H9 (cell line): ENCODE measurements around the gene HSD11B1. TPM values are rescaled to one million over a fixed set of nuclear protein-coding genes. Genes with fewer than 3 reads are reported as not detected.

Experiments
- DNase-seq: peaks from one replicate; pipeline ENCODE4 v3.0.0-alpha.2; 2017
- H2AFZ ChIP-seq: one replicate; pipeline ENCODE4 v1.6.1; 2013; ENCODE audit warnings: mild to moderate bottlenecking, low read length, control low read depth, moderate library complexity
- H2AK5ac ChIP-seq: 2 replicates; pipeline ENCODE4 v1.6.1; 2013; ENCODE audit warnings: low read length, control low read depth, mixed read lengths; ENCODE audit not compliant: insufficient read length
- H2BK120ac ChIP-seq: one replicate; pipeline ENCODE4 v1.6.1; 2013; ENCODE audit warnings: low read depth, mild to moderate bottlenecking, low read length, control low read depth, inconsistent platforms; ENCODE audit not compliant: poor library complexity, severe bottlenecking
- H2BK12ac ChIP-seq: 2 replicates; pipeline ENCODE4 v1.6.1; 2013; ENCODE audit warnings: low read length, control low read depth, mixed read lengths, low read depth; ENCODE audit not compliant: insufficient read length
- H2BK15ac ChIP-seq: 2 replicates; pipeline ENCODE4 v1.6.1; 2013; ENCODE audit warnings: low read depth, low read length, control low read depth
- H2BK20ac ChIP-seq: one replicate; pipeline ENCODE4 v1.6.1; 2013; ENCODE audit warnings: low read depth, mild to moderate bottlenecking, low read length, control low read depth, inconsistent platforms; ENCODE audit not compliant: poor library complexity, severe bottlenecking
- H2BK5ac ChIP-seq: 2 replicates; pipeline ENCODE4 v1.6.1; 2013; ENCODE audit warnings: low read length, control low read depth, mixed read lengths; ENCODE audit not compliant: insufficient read length
- H3K14ac ChIP-seq: 2 replicates; pipeline ENCODE4 v1.6.1; 2013; ENCODE audit warnings: low read length, control low read depth; ENCODE audit not compliant: insufficient read depth
- H3K18ac ChIP-seq: 2 replicates; pipeline ENCODE4 v1.6.1; 2013; ENCODE audit warnings: low read depth, mild to moderate bottlenecking, mixed read lengths, low read length, control low read depth; ENCODE audit not compliant: insufficient read length
- H3K23ac ChIP-seq: 2 replicates; pipeline ENCODE4 v1.6.1; 2013; ENCODE audit warnings: low read length, control low read depth, mixed read lengths, low read depth; ENCODE audit not compliant: insufficient read length
- H3K23me2 ChIP-seq: 2 replicates; pipeline ENCODE4 v1.6.1; 2013; ENCODE audit warnings: low read depth, mild to moderate bottlenecking, mixed read lengths, low read length, control low read depth; ENCODE audit not compliant: insufficient read length, poor library complexity, severe bottlenecking
- H3K27ac ChIP-seq: 2 replicates; pipeline ENCODE4 v1.5.1; 2013; ENCODE audit warnings: low read length, control low read depth, mixed read lengths, low read depth; ENCODE audit not compliant: insufficient read length
- H3K27me3 ChIP-seq: 2 replicates; pipeline ENCODE4 v1.6.1; 2013; ENCODE audit warnings: low read length, control low read depth, inconsistent platforms; ENCODE audit not compliant: insufficient read depth
- H3K4ac ChIP-seq: 2 replicates; pipeline ENCODE4 v1.6.1; 2013; ENCODE audit warnings: low read depth, mild to moderate bottlenecking, control low read depth, inconsistent platforms, low read length, moderate library complexity
- H3K4me1 ChIP-seq: 2 replicates; pipeline ENCODE4 v1.6.1; 2013; ENCODE audit warnings: low read length, control low read depth, inconsistent platforms; ENCODE audit not compliant: insufficient read depth
- H3K4me2 ChIP-seq: 2 replicates; pipeline ENCODE4 v1.6.1; 2013; ENCODE audit warnings: low read length, control low read depth, mixed read lengths; ENCODE audit not compliant: insufficient read length, insufficient read depth
- H3K56ac ChIP-seq: 2 replicates; pipeline ENCODE4 v1.6.1; 2013; ENCODE audit warnings: low read depth, mild to moderate bottlenecking, mixed read lengths, low read length, control low read depth; ENCODE audit not compliant: insufficient read length
- H3K79me1 ChIP-seq: 2 replicates; pipeline ENCODE4 v1.6.1; 2013; ENCODE audit warnings: low read depth, mild to moderate bottlenecking, moderate library complexity, low read length, control low read depth, inconsistent platforms; ENCODE audit not compliant: insufficient read depth, poor library complexity, severe bottlenecking
- H3K79me2 ChIP-seq: 2 replicates; pipeline ENCODE4 v1.6.1; 2013; ENCODE audit warnings: low read length, control low read depth, inconsistent platforms; ENCODE audit not compliant: insufficient read depth
- H3K9ac ChIP-seq: 2 replicates; pipeline ENCODE4 v1.6.1; 2013; ENCODE audit warnings: low read length, control low read depth, mixed read lengths; ENCODE audit not compliant: insufficient read length; ENCODE audit errors: extremely low read depth
- H3K9me3 ChIP-seq: one replicate; pipeline ENCODE4 v1.6.1; 2013; ENCODE audit warnings: low read depth, low read length, inconsistent platforms; ENCODE audit not compliant: control insufficient read depth
- H3T11ph ChIP-seq: one replicate; pipeline ENCODE4 v1.6.1; 2013; ENCODE audit warnings: mild to moderate bottlenecking, low read length, control low read depth, inconsistent platforms
- H4K20me1 ChIP-seq: one replicate; pipeline ENCODE4 v1.6.1; 2013; ENCODE audit not compliant: control insufficient read depth, insufficient read length, insufficient read depth
- H4K5ac ChIP-seq: 2 replicates; pipeline ENCODE4 v1.6.1; 2013; ENCODE audit warnings: low read depth, mild to moderate bottlenecking, mixed read lengths, low read length, control low read depth; ENCODE audit not compliant: insufficient read length
- H4K8ac ChIP-seq: replicated peaks from 2 replicates; pipeline ENCODE4 v1.6.1; 2013; ENCODE audit warnings: low read length, control low read depth, mixed read lengths, low read depth; ENCODE audit not compliant: insufficient read length
- H4K91ac ChIP-seq: 2 replicates; pipeline ENCODE4 v1.6.1; 2013; ENCODE audit warnings: low read depth, mild to moderate bottlenecking, moderate library complexity, mixed read lengths, low read length, control low read depth; ENCODE audit not compliant: insufficient read length
- H3K27ac Mint-ChIP-seq, 3 experiments: 2 replicates in 2 of 3; 3 replicates in 1 of 3; pipeline ENCODE4 v1.8.0; 2020 to 2021; ENCODE audit warnings: mixed read lengths in 3 of 3, mild to moderate bottlenecking in 1 of 3, moderate library complexity in 1 of 3
- H3K27me3 Mint-ChIP-seq: 2 replicates; pipeline ENCODE4 v1.8.0; 2021; ENCODE audit warnings: low read depth, mild to moderate bottlenecking, moderate library complexity, mixed read lengths
- H3K36me3 Mint-ChIP-seq, 3 experiments: 2 replicates in 2 of 3; 3 replicates in 1 of 3; pipeline ENCODE4 v1.8.0; 2020 to 2021; ENCODE audit warnings: low read depth in 3 of 3, mixed read lengths in 3 of 3; ENCODE audit not compliant: insufficient read depth in 1 of 3
- H3K4me1 Mint-ChIP-seq, 2 experiments: 2 replicates each; pipeline ENCODE4 v1.8.0; 2020; ENCODE audit warnings: mixed read lengths in 2 of 2
- H3K4me3 Mint-ChIP-seq, 2 experiments: 2 replicates in 1 of 2; 3 replicates in 1 of 2; pipeline ENCODE4 v1.8.0; 2020 to 2021; ENCODE audit warnings: mild to moderate bottlenecking in 2 of 2, mixed read lengths in 2 of 2, moderate library complexity in 1 of 2
- H3K9me3 Mint-ChIP-seq, 2 experiments: 2 replicates in 1 of 2; 3 replicates in 1 of 2; pipeline ENCODE4 v1.8.0; 2020; ENCODE audit warnings: mild to moderate bottlenecking in 2 of 2, mixed read lengths in 2 of 2, moderate library complexity in 1 of 2
- WGBS: extraction: QIAGEN DNeasy Blood & Tissue Kit; methylation state at CpG from one replicate; pipeline ENCODE4 v1.1.7; 2013; ENCODE audit warnings: missing lambda C conversion rate, low lambda C conversion rate, mixed read lengths; ENCODE audit not compliant: insufficient read length; ENCODE audit errors: extremely low coverage; 5-methylcytosine and 5-hydroxymethylcytosine counted together
- total RNA-seq: library from RNA; stranded (reverse); gene quantifications from 2 replicates; pipeline ENCODE4 v1.2.1, GENCODE V29; 2021
- TF ChIP-seq, protein P1 (sequence below): fragments of 200-600 bp; sonication (generic); conservative IDR thresholded peaks from 3 replicates; pipeline ENCODE4 v1.8.0; 2021; ENCODE audit warnings: antibody characterized with exemption, mild to moderate bottlenecking

Gene HSD11B1
- total RNA-seq, 1 experiment from 2014 or later = not detected

- TF ChIP-seq, protein P1, sequence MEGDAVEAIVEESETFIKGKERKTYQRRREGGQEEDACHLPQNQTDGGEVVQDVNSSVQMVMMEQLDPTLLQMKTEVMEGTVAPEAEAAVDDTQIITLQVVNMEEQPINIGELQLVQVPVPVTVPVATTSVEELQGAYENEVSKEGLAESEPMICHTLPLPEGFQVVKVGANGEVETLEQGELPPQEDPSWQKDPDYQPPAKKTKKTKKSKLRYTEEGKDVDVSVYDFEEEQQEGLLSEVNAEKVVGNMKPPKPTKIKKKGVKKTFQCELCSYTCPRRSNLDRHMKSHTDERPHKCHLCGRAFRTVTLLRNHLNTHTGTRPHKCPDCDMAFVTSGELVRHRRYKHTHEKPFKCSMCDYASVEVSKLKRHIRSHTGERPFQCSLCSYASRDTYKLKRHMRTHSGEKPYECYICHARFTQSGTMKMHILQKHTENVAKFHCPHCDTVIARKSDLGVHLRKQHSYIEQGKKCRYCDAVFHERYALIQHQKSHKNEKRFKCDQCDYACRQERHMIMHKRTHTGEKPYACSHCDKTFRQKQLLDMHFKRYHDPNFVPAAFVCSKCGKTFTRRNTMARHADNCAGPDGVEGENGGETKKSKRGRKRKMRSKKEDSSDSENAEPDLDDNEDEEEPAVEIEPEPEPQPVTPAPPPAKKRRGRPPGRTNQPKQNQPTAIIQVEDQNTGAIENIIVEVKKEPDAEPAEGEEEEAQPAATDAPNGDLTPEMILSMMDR = no peak
- Histone ChIP-seq H2BK120ac (no peak overlapping the region), H2BK12ac (no peak overlapping the region), H3K9ac (no peak overlapping the region), H3K27me3 (no peaks in the 10 kb centered on the region), H3K56ac (no peak overlapping the region), H3K4me2 (no peak overlapping the region), H3K18ac (no peak overlapping the region), H3K23me2 (no peaks in the 10 kb centered on the region), H3K23ac (no peak overlapping the region), H4K91ac (no peak overlapping the region), H2AK5ac (no peak overlapping the region), H3T11ph (no peak overlapping the region), H3K14ac (no peak overlapping the region), H3K4me1 (no peaks in the 10 kb centered on the region), H2AFZ (no peak overlapping the region), H2BK20ac (no peak overlapping the region), H3K4ac (no peak overlapping the region), H2BK15ac (no peak overlapping the region), H3K27ac (no peak overlapping the region), H2BK5ac (no peak overlapping the region), H3K79me2 (no peaks in the 10 kb centered on the region), H4K8ac (no peak overlapping the region), H4K5ac (no peak overlapping the region), H3K9me3 (no peaks in the 10 kb centered on the region), H3K79me1 (no peaks in the 10 kb centered on the region), H4K20me1 (peaks cover 3% of the 10 kb centered on the region)
- Mint-ChIP-seq H3K9me3 (no peaks in the 10 kb centered on the region), H3K36me3 (no peaks in the 10 kb centered on the region; a peak in 1 of 7 replicates), H3K27ac (no peak overlapping the region), H3K27me3 (peaks cover 6% of the 10 kb centered on the region; the same call in 1 of the 2 replicates), H3K4me1 (peaks cover 0 to 6% of the 10 kb centered on the region in 2 experiments; a peak in 1 of 4 replicates), H3K4me3 (no peak overlapping the region)
- DNase-seq = no peak
- WGBS = no CpG with 5 or more reads among the region's 6 CpGs
These were observed 67.5 kb downstream of the HSD11B1 start for GRCh38 chr1:209772126-209772525.
